Liver (tissue), 9 donors: ENCODE results near the gene TBC1D4. TPM values are rescaled to one million over a fixed set of nuclear protein-coding genes. Genes with fewer than 3 reads are reported as not detected.

Source experiments
- DNase-seq: peaks from one replicate; pipeline ENCODE4 v3.0.0-alpha.2; 2017; ENCODE audit warnings: low spot score
- H3K27ac ChIP-seq, 2 donors: one replicate each; pipeline ENCODE4 v1.7.0; 2013; ENCODE audit warnings: inconsistent platforms in 2 of 2, low read length in 2 of 2, control low read depth in 1 of 2, low read depth in 1 of 2, mild to moderate bottlenecking in 1 of 2
- H3K27me3 ChIP-seq, 4 donors: one replicate each; pipeline versions ENCODE4 v1.6.1 to v1.7.0; 2013; ENCODE audit warnings: low read length in 3 of 4, inconsistent platforms in 1 of 4, mild to moderate bottlenecking in 1 of 4, moderate library complexity in 1 of 4; ENCODE audit not compliant: control insufficient read depth in 4 of 4, insufficient read depth in 4 of 4
- H3K36me3 ChIP-seq, 4 donors: one replicate each; pipeline versions ENCODE4 v1.6.1 to v1.7.0; 2013; ENCODE audit warnings: low read length in 3 of 4, mild to moderate bottlenecking in 3 of 4, low read depth in 1 of 4, moderate library complexity in 1 of 4; ENCODE audit not compliant: control insufficient read depth in 4 of 4, insufficient read depth in 3 of 4
- H3K4me1 ChIP-seq, 4 donors: one replicate each; pipeline versions ENCODE4 v1.6.1 to v1.7.0; 2013; ENCODE audit warnings: low read length in 3 of 4, mild to moderate bottlenecking in 3 of 4, moderate library complexity in 1 of 4; ENCODE audit not compliant: control insufficient read depth in 4 of 4, insufficient read depth in 4 of 4
- H3K4me3 ChIP-seq, 3 donors: one replicate each; pipeline versions ENCODE4 v1.6.1 to v1.7.0; 2013; ENCODE audit warnings: low read length in 3 of 3, control low read depth in 1 of 3, low read depth in 1 of 3, mild to moderate bottlenecking in 1 of 3
- H3K9ac ChIP-seq, 2 donors: one replicate each; pipeline ENCODE4 v1.7.0; 2013; ENCODE audit warnings: low read length in 2 of 2, mild to moderate bottlenecking in 2 of 2, moderate library complexity in 2 of 2, control low read depth in 1 of 2, low read depth in 1 of 2
- H3K9me3 ChIP-seq, 4 donors: one replicate each; pipeline versions ENCODE4 v1.6.1 to v1.7.0; 2013; ENCODE audit warnings: low read length in 3 of 4; ENCODE audit not compliant: control insufficient read depth in 4 of 4
- ATF3 ChIP-seq: IDR thresholded peaks from 2 replicates; pipeline ENCODE4 v1.6.1; 2016; ENCODE audit warnings: antibody characterized with exemption
- CTCF ChIP-seq: fragments of 150-350 bp; IDR thresholded peaks from 2 replicates; pipeline ENCODE4 v1.5.1; 2017; ENCODE audit warnings: improper control_type of control experiment, low read depth, low read length; ENCODE audit not compliant: missing input control
- EGR1 ChIP-seq, 2 donors: IDR thresholded peaks; 2 replicates each; pipeline ENCODE4 v1.6.1; 2016 to 2018; ENCODE audit warnings: antibody characterized with exemption in 2 of 2, low read depth in 2 of 2
- FOXA1 ChIP-seq: IDR thresholded peaks from 2 replicates; pipeline ENCODE4 v1.6.1; 2016; ENCODE audit warnings: antibody characterized with exemption
- FOXA2 ChIP-seq: IDR thresholded peaks from 2 replicates; pipeline ENCODE4 v1.6.1; 2016; ENCODE audit warnings: antibody characterized with exemption
- GABPA ChIP-seq, 2 donors: IDR thresholded peaks in 1 of 2; conservative IDR thresholded peaks in 1 of 2; 2 replicates each; pipeline ENCODE4 v1.6.1; 2016; ENCODE audit warnings: antibody characterized with exemption in 2 of 2, mild to moderate bottlenecking in 1 of 2, moderate library complexity in 1 of 2
- HNF4A ChIP-seq, 2 donors: conservative IDR thresholded peaks; 2 replicates each; pipeline ENCODE4 v1.6.1; 2016; ENCODE audit warnings: antibody characterized with exemption in 2 of 2, mild to moderate bottlenecking in 2 of 2
- HNF4G ChIP-seq: IDR thresholded peaks from 2 replicates; pipeline ENCODE4 v1.6.1; 2016; ENCODE audit warnings: antibody characterized with exemption
- JUND ChIP-seq, 2 donors: IDR thresholded peaks; 2 replicates each; pipeline ENCODE4 v1.6.1; 2016; ENCODE audit warnings: antibody characterized with exemption in 2 of 2
- MAX ChIP-seq: IDR thresholded peaks from 2 replicates; pipeline ENCODE4 v1.6.1; 2016; ENCODE audit warnings: antibody characterized with exemption
- NR2F2 ChIP-seq: IDR thresholded peaks from 2 replicates; pipeline ENCODE4 v1.6.1; 2016; ENCODE audit warnings: antibody characterized with exemption
- RAD21 ChIP-seq, 2 donors: IDR thresholded peaks; 2 replicates each; pipeline ENCODE4 v1.6.1; 2016; ENCODE audit warnings: antibody characterized with exemption in 2 of 2, mild to moderate bottlenecking in 2 of 2
- REST ChIP-seq: IDR thresholded peaks from 2 replicates; pipeline ENCODE4 v1.6.1; 2016; ENCODE audit warnings: antibody characterized with exemption, mild to moderate bottlenecking
- RXRA ChIP-seq, 2 donors: IDR thresholded peaks; 2 replicates each; pipeline ENCODE4 v1.6.1; 2017 to 2018; ENCODE audit warnings: antibody characterized with exemption in 2 of 2, mild to moderate bottlenecking in 1 of 2
- SP1 ChIP-seq: IDR thresholded peaks from 2 replicates; pipeline ENCODE4 v1.6.1; 2018; ENCODE audit warnings: antibody characterized with exemption, mild to moderate bottlenecking
- TAF1 ChIP-seq: conservative IDR thresholded peaks from 2 replicates; pipeline ENCODE4 v1.6.1; 2016; ENCODE audit warnings: antibody characterized with exemption, mild to moderate bottlenecking
- YY1 ChIP-seq: IDR thresholded peaks from 2 replicates; pipeline ENCODE4 v1.6.1; 2016; ENCODE audit warnings: antibody characterized with exemption, mild to moderate bottlenecking
- WGBS: extraction: QIAGEN DNeasy Blood & Tissue Kit; methylation state at CpG from one replicate; pipeline ENCODE4 v1.1.7; 2013; 5-methylcytosine and 5-hydroxymethylcytosine counted together
- polyA plus RNA-seq, 2 donors: library from polyadenylated mRNA; stranded (reverse) in 1 of 2; unstranded in 1 of 2; fragments of 200-250 nt in 1 of 2; fragments of >200 nt in 1 of 2; fragmentation: Nextera tagmentation in 1 of 2; extraction: Ambion mirVana in 1 of 2; gene quantifications; one replicate each; pipeline versions ENCODE4 v1.2.1 to v1.2.3, GENCODE V29; 2013 to 2015
- total RNA-seq, 2 donors: library from RNA; depleted of rRNA; stranded (reverse); fragments of >200 nt; gene quantifications; one replicate each; pipeline ENCODE4 v1.2.3, GENCODE V29; 2014
- donor health status: healthy.
- donor health status: healthy.
- donor health status: healthy.
- donor health status: healthy.
- donor health status: healthy.

Gene TBC1D4
- total and polyA plus RNA-seq, 4 donors, result 2.3 to 11.1 (median 6.5) TPM

GRCh38 chr13:75481176-75482069 lies 546 bp downstream of the TBC1D4 start:
- Histone ChIP-seq H3K27ac (peak overlapping the region; percentile 85 to 92), H3K4me1 (peaks cover 0 to 17% (median 9%) of the 10 kb centered on the region in 4 donors), H3K36me3 (no peaks in the 10 kb centered on the region), H3K27me3 (no peaks in the 10 kb centered on the region), H3K4me3 (peak overlapping the region; percentile 82 to 97 (median 93)), H3K9me3 (no peaks in the 10 kb centered on the region), H3K9ac (peak overlapping the region in 1 of 2 donors; percentile 47)
- TF ChIP-seq CTCF (no peak), GABPA (IDR thresholded peaks at IDR 0.05 in 1 of 2, conservative IDR thresholded peaks at IDR 0.05 in 1 of 2) (no peak), EGR1 (IDR thresholded peaks at IDR 0.05; ENCODE audit: low read depth in 2 of 2) (no peak), SP1 (no peak), FOXA1 (no peak), HNF4G (no peak)
- DNase-seq, result peak; percentile 42
- under 1% methylated on average over 100 of the region's 100 CpGs for WGBS

- H3K36me3 ChIP-seq, result no peaks in the 10 kb centered on the region
- H3K9ac ChIP-seq, result peak overlapping the region in 1 of 2 donors; percentile 49
- peak; percentile 41 for DNase-seq
- H3K4me3 ChIP-seq, result peak overlapping the region; percentile 93 to 97 (median 94)
- TF ChIP-seq RAD21 (IDR thresholded peaks at IDR 0.05) (peak in 1 of 2 donors; percentile 25), HNF4A (conservative IDR thresholded peaks at IDR 0.05) (no peak)
- peaks cover 0 to 17% (median 9%) of the 10 kb centered on the region in 4 donors for H3K4me1 ChIP-seq
- no peak overlapping the region for H3K27ac ChIP-seq
- no peaks in the 10 kb centered on the region for H3K9me3 ChIP-seq
- no peaks in the 10 kb centered on the region for H3K27me3 ChIP-seq
- WGBS, result under 1% methylated on average over 48 of the region's 48 CpGs
Observed at GRCh38 chr13:75480671-75481175, 1.2 kb downstream of the TBC1D4 start.

- H3K9ac ChIP-seq, result no peak overlapping the region
- H3K27me3 ChIP-seq, result no peaks in the 10 kb centered on the region
- no peak for TF ChIP-seq REST
- no peak for TF ChIP-seq GABPA (IDR thresholded peaks at IDR 0.05 in 1 of 2, conservative IDR thresholded peaks at IDR 0.05 in 1 of 2)
- no peak for TF ChIP-seq TAF1
- TF ChIP-seq ATF3, result no peak
- no peak for TF ChIP-seq HNF4A (conservative IDR thresholded peaks at IDR 0.05)
- TF ChIP-seq SP1, result no peak
- TF ChIP-seq FOXA1, result no peak
- TF ChIP-seq FOXA2, result no peak
- TF ChIP-seq RAD21 (IDR thresholded peaks at IDR 0.05), result no peak
- no peak for TF ChIP-seq YY1
- TF ChIP-seq MAX, result no peak
- no peak for TF ChIP-seq CTCF
- no peak for TF ChIP-seq JUND (IDR thresholded peaks at IDR 0.05)
- no peak for TF ChIP-seq HNF4G
- no peak for TF ChIP-seq RXRA (IDR thresholded peaks at IDR 0.05)
- TF ChIP-seq EGR1 (IDR thresholded peaks at IDR 0.05; ENCODE audit: low read depth in 2 of 2), result no peak
- TF ChIP-seq NR2F2, result no peak
- 91% methylated on average over 5 of the region's 5 CpGs for WGBS
- H3K9me3 ChIP-seq, result no peaks in the 10 kb centered on the region
- no peak for DNase-seq
- H3K27ac ChIP-seq, result no peak overlapping the region
- H3K4me3 ChIP-seq, result no peak overlapping the region
- peaks cover 0 to 17% (median 9%) of the 10 kb centered on the region in 4 donors for H3K4me1 ChIP-seq
- no peaks in the 10 kb centered on the region for H3K36me3 ChIP-seq
Observed at GRCh38 chr13:75479102-75479740, 2.7 kb downstream of the TBC1D4 start.
